ENCODE results near the gene STRN.
"Not testable (repeated sequence)": the region's sequence is repeated elsewhere in the genome, so short reads cannot be mapped to it uniquely, and the experiment has no call there.

STRN gene

DNA sequence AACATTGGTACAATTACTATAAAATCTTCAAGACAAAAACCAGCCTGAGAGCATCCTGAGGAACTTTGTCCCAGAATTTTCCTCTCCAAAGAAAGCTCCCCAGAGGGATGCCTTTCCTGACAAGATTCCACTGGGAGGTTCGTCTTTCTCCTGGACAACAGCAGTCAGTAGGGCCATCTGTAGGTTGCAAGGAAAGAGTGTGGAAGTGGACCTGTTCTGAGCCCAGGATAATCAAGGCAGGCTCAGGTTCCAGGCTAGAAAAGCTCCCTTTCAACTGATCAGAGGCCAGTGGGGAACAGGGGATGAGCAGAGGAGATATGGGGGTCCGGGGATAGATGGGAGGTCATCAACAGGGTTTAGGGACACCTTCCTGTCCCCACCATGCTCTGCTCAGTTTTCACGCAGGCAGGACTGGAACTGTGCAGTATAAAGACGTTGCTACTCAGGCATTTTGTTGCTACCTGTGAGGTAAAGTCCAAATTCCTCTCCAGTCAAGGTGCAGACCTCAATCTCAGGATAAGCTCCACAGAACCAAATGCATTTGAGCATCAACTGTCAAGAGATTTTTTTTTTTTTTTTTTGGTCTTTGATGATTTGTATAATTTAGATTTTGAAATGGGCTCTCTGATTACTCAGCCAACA lies 126.2 kb downstream of the STRN start:
- no peak overlapping the region for H3K4me3 ChIP-seq (ENCODE audit: low read length in 2 of 2)
- no peaks in the 10 kb centered on the region for H3K9me3 ChIP-seq (ENCODE audit: control insufficient read depth in 2 of 2, low read length in 2 of 2)
- no peak overlapping the region for H3K27ac ChIP-seq (ENCODE audit: low read length)
- H3K9ac ChIP-seq (ENCODE audit: low read length in 2 of 2) = no peak overlapping the region
- no peaks in the 10 kb centered on the region for H3K4me1 ChIP-seq (ENCODE audit: control insufficient read depth, insufficient read depth, low read length)
- H3K36me3 ChIP-seq (ENCODE audit: control insufficient read depth in 2 of 2, insufficient read depth in 2 of 2, low read length in 2 of 2) = peaks cover 0 to 4% of the 10 kb centered on the region in 2 donors
- no peaks in the 10 kb centered on the region for H3K27me3 ChIP-seq (ENCODE audit: control insufficient read depth in 1 of 2, insufficient read depth in 2 of 2, low read length in 2 of 2)

DNA sequence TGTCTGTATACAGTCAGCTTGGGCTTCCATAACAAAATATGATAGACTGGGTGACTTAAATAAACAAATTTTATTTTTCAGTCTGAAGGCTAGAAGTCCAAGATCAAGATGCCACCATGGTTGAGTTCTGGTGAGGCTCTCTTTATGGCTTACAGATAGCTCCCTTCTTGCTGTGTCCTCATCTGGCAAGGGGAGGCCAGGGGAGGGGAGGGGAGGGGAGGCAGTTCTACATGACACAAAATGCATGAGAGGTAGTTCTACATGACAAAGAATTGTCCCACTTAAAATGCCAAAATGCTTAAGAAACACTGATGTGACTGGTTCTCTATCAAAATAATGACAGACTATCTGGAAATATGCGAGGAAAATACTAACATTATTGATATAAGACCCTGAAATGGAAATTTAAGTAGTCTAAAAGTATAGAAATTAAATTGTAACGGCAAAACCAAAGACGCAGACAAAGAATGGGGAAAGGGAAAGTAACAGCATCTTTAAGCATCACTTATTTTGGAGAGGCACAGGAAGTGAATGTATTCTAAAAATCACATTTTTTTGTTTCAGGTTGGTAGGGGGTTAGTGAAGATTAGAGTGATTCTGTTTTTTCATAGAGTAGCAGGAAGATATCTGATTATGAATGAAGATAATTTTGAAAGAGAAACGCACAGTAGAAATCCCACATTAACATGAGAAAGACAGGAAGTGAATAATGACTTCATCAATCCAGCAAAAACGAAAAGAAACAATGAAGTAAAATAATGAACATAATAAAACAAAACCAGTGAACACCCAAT lies 131.4 kb downstream of the STRN start:
- H3K4me3 ChIP-seq (ENCODE audit: low read length in 2 of 2) = no peak overlapping the region
- H3K27me3 ChIP-seq (ENCODE audit: control insufficient read depth in 1 of 2, insufficient read depth in 2 of 2, low read length in 2 of 2) = no peaks in the 10 kb centered on the region
- H3K4me1 ChIP-seq (ENCODE audit: control insufficient read depth, insufficient read depth, low read length) = no peaks in the 10 kb centered on the region
- no peak overlapping the region for H3K27ac ChIP-seq (ENCODE audit: low read length)
- H3K36me3 ChIP-seq (ENCODE audit: control insufficient read depth in 2 of 2, insufficient read depth in 2 of 2, low read length in 2 of 2) = no peaks in the 10 kb centered on the region
- H3K9ac ChIP-seq (ENCODE audit: low read length in 2 of 2) = no peak overlapping the region
- no peaks in the 10 kb centered on the region for H3K9me3 ChIP-seq (ENCODE audit: control insufficient read depth in 2 of 2, low read length in 2 of 2)

DNA sequence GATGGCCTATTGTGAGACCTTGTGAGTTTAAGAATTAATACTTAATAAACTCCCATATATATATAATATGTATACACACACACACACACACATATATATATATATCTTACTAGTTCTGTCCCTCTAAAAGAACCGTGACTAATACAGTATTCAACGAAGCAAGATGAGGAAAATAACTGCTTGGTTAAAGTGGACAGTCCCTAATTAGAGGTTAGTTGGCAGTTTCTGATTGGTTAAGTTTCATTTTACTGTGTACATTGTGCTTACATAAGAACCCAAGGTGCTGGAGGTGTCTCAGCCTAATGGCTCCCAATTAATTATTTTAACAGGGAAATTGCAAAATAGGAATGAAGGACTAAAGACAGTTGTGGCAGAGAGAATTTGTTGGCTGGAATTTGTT lies 132.1 kb downstream of the STRN start:
- no peaks in the 10 kb centered on the region for H3K27me3 ChIP-seq (ENCODE audit: control insufficient read depth in 1 of 2, insufficient read depth in 2 of 2, low read length in 2 of 2)
- H3K9me3 ChIP-seq (ENCODE audit: control insufficient read depth in 2 of 2, low read length in 2 of 2) = no peaks in the 10 kb centered on the region
- H3K27ac ChIP-seq (ENCODE audit: low read length) = no peak overlapping the region
- no peak overlapping the region for H3K9ac ChIP-seq (ENCODE audit: low read length in 2 of 2)
- H3K4me3 ChIP-seq (ENCODE audit: low read length in 2 of 2) = no peak overlapping the region
- H3K36me3 ChIP-seq (ENCODE audit: control insufficient read depth in 2 of 2, insufficient read depth in 2 of 2, low read length in 2 of 2) = no peaks in the 10 kb centered on the region
- no peaks in the 10 kb centered on the region for H3K4me1 ChIP-seq (ENCODE audit: control insufficient read depth, insufficient read depth, low read length)

GRCh38 chr2:36831185-36831584 lies 135.2 kb downstream of the STRN start:
- Histone ChIP-seq H3K9ac (ENCODE audit: low read length in 2 of 2) (no peak overlapping the region), H3K4me1 (ENCODE audit: control insufficient read depth, insufficient read depth, low read length) (no peaks in the 10 kb centered on the region), H3K27me3 (ENCODE audit: control insufficient read depth in 1 of 2, insufficient read depth in 2 of 2, low read length in 2 of 2) (no peaks in the 10 kb centered on the region), H3K9me3 (ENCODE audit: control insufficient read depth in 2 of 2, low read length in 2 of 2) (no peaks in the 10 kb centered on the region), H3K36me3 (ENCODE audit: control insufficient read depth in 2 of 2, insufficient read depth in 2 of 2, low read length in 2 of 2) (no peaks in the 10 kb centered on the region), H3K4me3 (ENCODE audit: low read length in 2 of 2) (no peak overlapping the region), H3K27ac (ENCODE audit: low read length) (no peak overlapping the region)

GRCh38 chr2:36824683-36825082 lies 141.7 kb downstream of the STRN start:
- H3K4me3 ChIP-seq (ENCODE audit: low read length in 2 of 2); H3K4me1 ChIP-seq (ENCODE audit: control insufficient read depth, insufficient read depth, low read length); H3K9ac ChIP-seq (ENCODE audit: low read length in 2 of 2); H3K27ac ChIP-seq (ENCODE audit: low read length); H3K36me3 ChIP-seq (ENCODE audit: control insufficient read depth in 2 of 2, insufficient read depth in 2 of 2, low read length in 2 of 2); H3K9me3 ChIP-seq (ENCODE audit: control insufficient read depth in 2 of 2, low read length in 2 of 2); H3K27me3 ChIP-seq (ENCODE audit: control insufficient read depth in 1 of 2, insufficient read depth in 2 of 2, low read length in 2 of 2): not testable (repeated sequence)

DNA sequence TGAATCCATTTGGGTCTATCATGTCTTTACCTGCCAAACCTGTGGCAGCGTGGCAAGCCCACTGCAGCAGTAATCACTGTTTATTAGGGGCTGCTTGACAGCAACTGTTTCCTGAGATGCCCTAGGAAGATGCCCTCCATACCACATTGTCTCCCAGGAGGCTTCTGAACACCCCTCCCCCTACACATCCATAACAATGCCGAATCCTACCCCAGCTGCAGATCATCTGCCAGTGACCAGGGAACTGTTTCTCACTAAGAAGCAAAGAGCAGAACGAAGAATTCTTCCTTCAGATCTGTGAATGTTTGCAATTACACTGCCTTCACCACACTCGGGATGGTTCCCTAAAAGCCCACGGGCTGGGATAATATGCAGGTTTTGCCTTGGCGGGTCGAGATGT lies 142.1 kb downstream of the STRN start:
- Histone ChIP-seq H3K9me3 (ENCODE audit: control insufficient read depth in 2 of 2, low read length in 2 of 2) (no peaks in the 10 kb centered on the region), H3K4me1 (ENCODE audit: control insufficient read depth, insufficient read depth, low read length) (no peaks in the 10 kb centered on the region)

DNA sequence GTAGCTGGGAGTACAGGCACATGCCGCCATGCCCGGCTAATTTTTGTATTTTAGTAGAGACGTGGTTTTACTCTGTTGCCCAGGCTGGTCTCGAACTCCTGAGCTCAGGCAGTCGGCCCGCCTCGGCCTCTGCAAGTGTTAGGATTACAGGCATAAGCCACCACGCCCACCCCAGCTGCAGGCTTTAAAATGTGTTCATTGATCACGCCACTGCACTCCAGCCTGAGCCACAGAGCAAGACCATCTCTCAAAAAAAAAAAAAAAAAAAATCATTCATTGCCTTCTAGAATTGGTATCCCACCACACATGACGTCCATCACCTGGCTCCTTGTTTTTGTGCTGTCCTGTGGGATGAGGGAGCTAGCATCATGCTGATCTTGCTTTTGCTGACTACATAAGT lies 142.5 kb downstream of the STRN start:
- Histone ChIP-seq H3K9me3 (ENCODE audit: control insufficient read depth in 2 of 2, low read length in 2 of 2) (no peaks in the 10 kb centered on the region), H3K27ac (ENCODE audit: low read length) (no peak overlapping the region), H3K9ac (ENCODE audit: low read length in 2 of 2) (no peak overlapping the region), H3K27me3 (ENCODE audit: control insufficient read depth in 1 of 2, insufficient read depth in 2 of 2, low read length in 2 of 2) (peaks cover 0 to 4% of the 10 kb centered on the region in 2 donors), H3K4me1 (ENCODE audit: control insufficient read depth, insufficient read depth, low read length) (no peaks in the 10 kb centered on the region), H3K36me3 (ENCODE audit: control insufficient read depth in 2 of 2, insufficient read depth in 2 of 2, low read length in 2 of 2) (no peaks in the 10 kb centered on the region), H3K4me3 (ENCODE audit: low read length in 2 of 2) (no peak overlapping the region)

More for the DNA sequence above, 142.1 kb downstream of the STRN start:
- peaks cover 0 to 4% of the 10 kb centered on the region in 2 donors for H3K27me3 ChIP-seq (ENCODE audit: control insufficient read depth in 1 of 2, insufficient read depth in 2 of 2, low read length in 2 of 2)
- no peak overlapping the region for H3K9ac ChIP-seq (ENCODE audit: low read length in 2 of 2)
- H3K36me3 ChIP-seq (ENCODE audit: control insufficient read depth in 2 of 2, insufficient read depth in 2 of 2, low read length in 2 of 2) = no peaks in the 10 kb centered on the region
- H3K4me3 ChIP-seq (ENCODE audit: low read length in 2 of 2) = no peak overlapping the region
- no peak overlapping the region for H3K27ac ChIP-seq (ENCODE audit: low read length)

GRCh38 chr2:36820942-36821605 lies 145.3 kb downstream of the STRN start:
- H3K27me3 ChIP-seq (ENCODE audit: control insufficient read depth in 1 of 2, insufficient read depth in 2 of 2, low read length in 2 of 2) = peaks cover 0 to 4% of the 10 kb centered on the region in 2 donors
- no peaks in the 10 kb centered on the region for H3K9me3 ChIP-seq (ENCODE audit: control insufficient read depth in 2 of 2, low read length in 2 of 2)
- no peaks in the 10 kb centered on the region for H3K4me1 ChIP-seq (ENCODE audit: control insufficient read depth, insufficient read depth, low read length)
- H3K4me3 ChIP-seq (ENCODE audit: low read length in 2 of 2) = no peak overlapping the region
- no peak overlapping the region for H3K9ac ChIP-seq (ENCODE audit: low read length in 2 of 2)
- H3K36me3 ChIP-seq (ENCODE audit: control insufficient read depth in 2 of 2, insufficient read depth in 2 of 2, low read length in 2 of 2) = no peaks in the 10 kb centered on the region
- no peak overlapping the region for H3K27ac ChIP-seq (ENCODE audit: low read length)

- Histone ChIP-seq H3K27me3 (ENCODE audit: control insufficient read depth in 1 of 2, insufficient read depth in 2 of 2, low read length in 2 of 2) (peaks cover 0 to 3% of the 10 kb centered on the region in 2 donors), H3K4me1 (ENCODE audit: control insufficient read depth, insufficient read depth, low read length) (no peaks in the 10 kb centered on the region), H3K9ac (ENCODE audit: low read length in 2 of 2) (no peak overlapping the region), H3K36me3 (ENCODE audit: control insufficient read depth in 2 of 2, insufficient read depth in 2 of 2, low read length in 2 of 2) (no peaks in the 10 kb centered on the region), H3K4me3 (ENCODE audit: low read length in 2 of 2) (no peak overlapping the region), H3K27ac (ENCODE audit: low read length) (no peak overlapping the region), H3K9me3 (ENCODE audit: control insufficient read depth in 2 of 2, low read length in 2 of 2) (no peaks in the 10 kb centered on the region)
Observed at GRCh38 chr2:36819095-36819711, 147.1 kb downstream of the STRN start.

- Histone ChIP-seq H3K27me3 (ENCODE audit: control insufficient read depth in 1 of 2, insufficient read depth in 2 of 2, low read length in 2 of 2) (no peaks in the 10 kb centered on the region), H3K4me3 (ENCODE audit: low read length in 2 of 2) (no peak overlapping the region), H3K27ac (ENCODE audit: low read length) (no peak overlapping the region), H3K9me3 (ENCODE audit: control insufficient read depth in 2 of 2, low read length in 2 of 2) (no peaks in the 10 kb centered on the region), H3K9ac (ENCODE audit: low read length in 2 of 2) (no peak overlapping the region), H3K36me3 (ENCODE audit: control insufficient read depth in 2 of 2, insufficient read depth in 2 of 2, low read length in 2 of 2) (no peaks in the 10 kb centered on the region), H3K4me1 (ENCODE audit: control insufficient read depth, insufficient read depth, low read length) (no peaks in the 10 kb centered on the region)
Observed at GRCh38 chr2:36818542-36818941, 147.8 kb downstream of the STRN start.
